A549 (cell line): ENCODE results near the gene CD47. TPM values are rescaled to one million over a fixed set of nuclear protein-coding genes. Genes with fewer than 3 reads are reported as not detected.

Experiments used
- ATAC-seq, 2 experiments: fragments of 200-7000 bp in 1 of 2; fragments of >200 bp in 1 of 2; cut with Nextera tagmentation in 1 of 2; cut with Tn5 transposase in 1 of 2; 3 replicates each; pipeline versions ENCODE4 v1.8.0 to v1.9.1; 2018 to 2020; ENCODE audit warnings: mild to moderate bottlenecking in 1 of 2, moderate library complexity in 1 of 2
- CTCF ChIA-PET: fragments of 300-600 bp; sonication (Branson Sonifier 250); formaldehyde crosslinking; extraction: SDS; loops from one replicate; lab custom pipeline; 2021; ENCODE audit warnings: antibody characterized with exemption, inconsistent platforms; lab: Yijun Ruan, JAX
- POLR2A ChIA-PET: fragments of 350-600 bp; formaldehyde crosslinking; extraction: SDS; loops from one replicate; lab custom pipeline; 2021; ENCODE audit warnings: antibody characterized with exemption, inconsistent platforms; lab: Yijun Ruan, JAX
- DNase-seq, 2 experiments: peaks; one replicate each; pipeline versions ENCODE4 v3.0.0 to v3.0.0-alpha.2; 2011 to 2016; ENCODE audit warnings: low read depth in 1 of 2, low spot score in 1 of 2
- FAIRE-seq: peaks from 2 replicates; lab custom pipeline; 2011; peaks lifted over from hg19 to GRCh38; lab: Jason Lieb, UNC
- H3K27ac ChIP-seq, 2 experiments: fragments of >200 bp; sonication (Bioruptor Twin); formaldehyde crosslinking; 3 replicates each; pipeline ENCODE4 v1.5.1; 2016 to 2017
- H3K4me1 ChIP-seq: fragments of >200 bp; sonication (Bioruptor Twin); formaldehyde crosslinking; 3 replicates; pipeline ENCODE4 v1.6.1; 2016
- H3K4me2 ChIP-seq: fragments of >200 bp; sonication (Bioruptor Twin); formaldehyde crosslinking; 3 replicates; pipeline ENCODE4 v1.6.1; 2016
- H3K4me3 ChIP-seq: fragments of >200 bp; sonication (Bioruptor Twin); formaldehyde crosslinking; 3 replicates; pipeline ENCODE4 v1.5.1; 2016
- H3K9me3 ChIP-seq: fragments of >200 bp; sonication (Bioruptor Twin); formaldehyde crosslinking; 3 replicates; pipeline ENCODE4 v1.6.1; 2016
- ATOH8 ChIP-seq: fragments of 250-450 bp; sonication (Bioruptor Pico); IDR thresholded peaks from 2 replicates; pipeline ENCODE4 v1.5.0; 2020; ENCODE audit warnings: low read depth, mild to moderate bottlenecking, moderate library complexity
- BCL3 ChIP-seq: fragments of >200 bp; sonication (Bioruptor Twin); formaldehyde crosslinking; IDR thresholded peaks from 3 replicates; pipeline ENCODE4 v1.6.1; 2016
- CBX8 ChIP-seq: fragments of 200-600 bp; sonication (generic); IDR thresholded peaks from 2 replicates; pipeline ENCODE4 v1.6.1; 2016
- EHF ChIP-seq: fragments of 250-450 bp; sonication (Bioruptor Pico); IDR thresholded peaks from 2 replicates; pipeline ENCODE4 v1.5.0; 2020; ENCODE audit warnings: mild to moderate bottlenecking
- FOSL2 ChIP-seq, 2 experiments: fragments of 450-650 bp in 1 of 2; fragments of >200 bp in 1 of 2; sonication (Bioruptor Twin) in 1 of 2; formaldehyde crosslinking; IDR thresholded peaks; 2 replicates each; pipeline versions ENCODE4 v1.5.0 to v1.6.1; 2016 to 2020; ENCODE audit warnings: mild to moderate bottlenecking in 1 of 2, moderate library complexity in 1 of 2
- GATA3 ChIP-seq: IDR thresholded peaks from 2 replicates; pipeline ENCODE4 v1.6.1; 2012; ENCODE audit warnings: borderline replicate concordance
- HEYL ChIP-seq: fragments of 250-450 bp; sonication (Bioruptor Pico); IDR thresholded peaks from 2 replicates; pipeline ENCODE4 v1.8.0; 2021; ENCODE audit warnings: mild to moderate bottlenecking, moderate library complexity
- HOXB13 ChIP-seq: fragments of 250-450 bp; sonication (Bioruptor Pico); IDR thresholded peaks from 2 replicates; pipeline ENCODE4 v1.5.0; 2020; ENCODE audit warnings: low read depth, mild to moderate bottlenecking, moderate library complexity
- JUN ChIP-seq, 2 experiments: fragments of >200 bp; sonication (Bioruptor Twin); formaldehyde crosslinking; IDR thresholded peaks; 2 replicates in 1 of 2; 3 replicates in 1 of 2; pipeline ENCODE4 v1.6.1; 2016 to 2017
- MAFK ChIP-seq: fragments of 450-650 bp; IDR thresholded peaks from 2 replicates; pipeline ENCODE4 v1.6.1; 2014; ENCODE audit not compliant: partially characterized antibody
- NR3C1 ChIP-seq: fragments of >200 bp; sonication (Bioruptor Twin); formaldehyde crosslinking; IDR thresholded peaks from 3 replicates; pipeline ENCODE4 v1.6.1; 2017
- PBX3 ChIP-seq: IDR thresholded peaks from 2 replicates; pipeline ENCODE4 v1.6.1; 2012
- RNF2 ChIP-seq: fragments of 200-600 bp; sonication (generic); IDR thresholded peaks from 2 replicates; pipeline ENCODE4 v1.6.1; 2016; ENCODE audit warnings: low read depth, mild to moderate bottlenecking, antibody characterized with exemption, moderate library complexity, borderline replicate concordance
- WGBS: methylation state at CpG from one replicate; pipeline ENCODE4 v1.1.6; 2017; ENCODE audit errors: missing lambda C conversion rate; 5-methylcytosine and 5-hydroxymethylcytosine counted together
- polyA plus RNA-seq, 4 experiments: library from polyadenylated mRNA; depleted of rRNA in 3 of 4; stranded (reverse); fragments of >200 nt; fragmentation: RNase III in 1 of 4; extraction: RNeasy Plus Mini Kit Qiagen cat#74134 plus additional on column Dnase treatment in 1 of 4; gene quantifications; 2 replicates in 3 of 4; 3 replicates in 1 of 4; pipeline ENCODE4 v1.2.3, GENCODE V29; 2011 to 2017

The CD47 gene
- polyA plus RNA-seq, 2 of the 4 experiments (the other 2 are of a cell fraction), result 31.0 to 35.9 TPM

GRCh38 chr3:108006077-108006771 lies 84.6 kb downstream of the CD47 start:
- WGBS, result 25% methylated on average over 11 of the region's 11 CpGs
- H3K4me1 ChIP-seq, result peaks cover 14% of the 10 kb centered on the region; the same call in 2 of the 3 replicates
- TF ChIP-seq ATOH8, result no peak
- TF ChIP-seq JUN (IDR thresholded peaks at IDR 0.05), result no peak
- ATAC-seq, result peak; percentile 46 to 67; a peak in 3 of 6 replicates
- POLR2A ChIA-PET, result interaction anchor here (1.0 kb wide), 1 partner anchor 20 kb away, joined by 3 read pairs; no protein-coding TSS in a partner anchor
- H3K4me2 ChIP-seq, result peak overlapping the region; percentile 30
- no peaks in the 10 kb centered on the region for H3K9me3 ChIP-seq
- no peak for FAIRE-seq
- H3K4me3 ChIP-seq, result no peak overlapping the region
- CTCF ChIA-PET, result interaction anchor here (0.7 to 1.9 kb wide), 3 partner anchors 12 to 79 kb away, joined by 3 to 6 read pairs (median 3); no protein-coding TSS in a partner anchor
- 0 out of 6 replicates have a peak overlapping the region, but pooled peaks of 1 of the 2 experiments have one; percentile 2 for H3K27ac ChIP-seq
- peak in 1 of 2 experiments; percentile 27 for DNase-seq

GRCh38 chr3:108004647-108005046 lies 86.2 kb downstream of the CD47 start:
- CTCF ChIA-PET, result interaction anchor here (1.7 kb wide), 1 partner anchor 10 kb away, joined by 4 read pairs; no protein-coding TSS in a partner anchor
- FAIRE-seq (no peak), ATAC-seq (no peak), DNase-seq (no peak)
- TF ChIP-seq HOXB13 (CRISPR knock-in tag) (no peak), BCL3 (no peak), RNF2 (no peak)
- WGBS, result 88% methylated on average over 9 of the region's 9 CpGs
- peaks cover 14% of the 10 kb centered on the region for H3K4me1 ChIP-seq
- H3K9me3 ChIP-seq, result no peaks in the 10 kb centered on the region
- H3K4me3 ChIP-seq, result no peak overlapping the region
- H3K4me2 ChIP-seq, result no peak overlapping the region
- POLR2A ChIA-PET, result no interaction called here
- H3K27ac ChIP-seq, result no peak overlapping the region

GRCh38 chr3:108001457-108001856 lies 89.4 kb downstream of the CD47 start:
- TF ChIP-seq FOSL2 (IDR thresholded peaks at IDR 0.05), result no peak
- no peak for TF ChIP-seq FOSL2 (CRISPR knock-in tag; IDR thresholded peaks at IDR 0.05)
- TF ChIP-seq EHF (CRISPR knock-in tag), result no peak
- no peak for TF ChIP-seq NR3C1
- no peak for TF ChIP-seq HEYL (CRISPR knock-in tag)
- TF ChIP-seq PBX3, result no peak
- CTCF ChIA-PET, result interaction anchor here (1.6 kb wide), 1 partner anchor 74 kb away, joined by 6 read pairs; no protein-coding TSS in a partner anchor
- DNase-seq (peak in 1 of 2 experiments; percentile 5), ATAC-seq (peak; percentile 40 to 58; a peak in 4 of 6 replicates), FAIRE-seq (no peak)
- WGBS, result 94% methylated on average over 1 of the region's 1 CpG
- no peak overlapping the region for H3K4me2 ChIP-seq
- no peak overlapping the region for H3K4me3 ChIP-seq
- H3K4me1 ChIP-seq, result peaks cover 16% of the 10 kb centered on the region
- POLR2A ChIA-PET, result no interaction called here
- no peaks in the 10 kb centered on the region for H3K9me3 ChIP-seq
- 0 out of 6 replicates have a peak overlapping the region, but pooled peaks of 1 of the 2 experiments have one; percentile 8 for H3K27ac ChIP-seq

GRCh38 chr3:107999215-107999775 lies 91.5 kb downstream of the CD47 start:
- no peak for FAIRE-seq
- CTCF ChIA-PET, result no interaction called here
- DNase-seq, result peak in 1 of 2 experiments; percentile 26
- 75% methylated on average over 5 of the region's 5 CpGs for WGBS
- Histone ChIP-seq H3K4me2 (peak overlapping the region; percentile 34), H3K9me3 (no peaks in the 10 kb centered on the region), H3K27ac (peak overlapping the region in 1 of 2 experiments; percentile 39; a peak in 1 of 6 replicates), H3K4me1 (peaks cover 17% of the 10 kb centered on the region), H3K4me3 (no peak overlapping the region)
- peak; percentile 57 to 81 for ATAC-seq
- TF ChIP-seq GATA3, result peak; percentile 16; the same call in 1 of the 2 replicates
- peak; percentile 12 for TF ChIP-seq MAFK
- no peak for TF ChIP-seq CBX8
- POLR2A ChIA-PET, result interaction anchor here (0.5 kb wide), 1 partner anchor 90 kb away, joined by 4 read pairs; no protein-coding TSS in a partner anchor
